Suppressor macrophage treated with lipopolysaccharide for 1 hour (primary cell): Measurements from ENCODE around the gene COL5A1.
A peak's percentile ranks its signal among the peaks of the same experiment; 100 is the strongest.
"Not testable (repeated sequence)": the region's sequence is repeated elsewhere in the genome, so short reads cannot be mapped to it uniquely, and the experiment has no call there.

Source experiments
- DNase-seq, 3 donors: peaks; one replicate each; pipeline ENCODE4 v3.0.0-alpha.2; 2020 to 2022

Gene COL5A1

DNA sequence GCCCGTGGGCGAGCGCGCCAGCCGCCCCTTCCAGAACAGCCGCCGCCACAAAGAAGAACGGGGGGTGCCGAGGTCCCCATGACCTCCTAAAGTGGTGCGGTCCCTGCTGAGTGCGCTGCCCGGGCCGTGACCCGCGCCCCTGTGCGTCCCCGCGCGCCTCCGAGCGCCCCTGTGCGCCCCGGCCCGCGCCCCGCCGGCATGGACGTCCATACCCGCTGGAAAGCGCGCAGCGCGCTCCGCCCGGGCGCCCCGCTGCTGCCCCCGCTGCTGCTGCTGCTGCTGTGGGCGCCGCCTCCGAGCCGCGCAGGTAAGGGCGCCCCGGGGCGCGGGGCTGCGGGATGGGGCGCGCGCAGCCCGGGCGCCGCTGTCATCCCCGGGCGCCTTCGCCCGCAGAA is 384 bp downstream of the COL5A1 start:
- DNase-seq = no peak

DNA sequence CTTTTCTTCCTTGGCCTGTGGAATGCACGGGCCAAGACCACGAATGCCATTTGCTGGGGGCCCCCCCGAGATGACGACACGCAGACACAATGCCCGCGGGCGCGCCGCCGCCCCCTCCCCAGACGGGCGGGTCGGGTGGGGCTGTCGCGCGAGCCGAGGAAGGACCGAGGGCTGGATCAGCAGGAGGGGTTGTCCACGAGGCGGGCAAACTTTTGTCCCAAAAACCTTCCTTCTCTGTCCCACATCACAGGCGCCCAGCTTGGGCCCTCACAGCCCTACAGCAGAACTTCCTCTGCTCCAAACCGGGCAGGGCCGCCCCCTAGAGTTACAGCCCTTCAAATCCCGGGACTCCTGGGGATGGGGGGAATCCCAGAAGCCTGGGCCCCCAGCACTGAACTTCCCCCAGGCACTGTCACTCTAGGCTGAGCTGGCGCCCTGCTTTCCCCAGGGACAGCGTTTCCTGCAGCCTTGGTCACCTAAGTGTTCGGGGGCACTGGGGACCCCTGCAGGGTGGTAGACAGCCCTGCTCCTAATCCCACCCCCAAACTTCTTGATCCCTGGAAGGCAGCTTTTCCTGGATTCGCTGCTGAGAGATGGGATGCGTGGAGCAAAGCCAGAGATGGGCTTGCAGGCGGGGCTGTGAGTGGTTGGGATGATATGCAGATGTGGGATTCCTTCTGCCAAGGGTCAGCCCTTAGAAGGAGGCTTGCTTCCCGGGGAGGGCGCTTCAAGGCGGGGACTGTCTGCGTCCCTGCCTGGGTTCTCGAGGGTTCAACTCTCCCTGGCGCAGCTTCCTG is 980 bp downstream of the COL5A1 start:
- DNase-seq = peak; percentile 14 to 47 (median 28)

- DNase-seq = no peak
Measured at GRCh38 chr9:134643222-134643671, 1.6 kb downstream of the COL5A1 start.

- not testable (repeated sequence) for DNase-seq
Measured at GRCh38 chr9:134644401-134644724, 2.8 kb downstream of the COL5A1 start.

DNA sequence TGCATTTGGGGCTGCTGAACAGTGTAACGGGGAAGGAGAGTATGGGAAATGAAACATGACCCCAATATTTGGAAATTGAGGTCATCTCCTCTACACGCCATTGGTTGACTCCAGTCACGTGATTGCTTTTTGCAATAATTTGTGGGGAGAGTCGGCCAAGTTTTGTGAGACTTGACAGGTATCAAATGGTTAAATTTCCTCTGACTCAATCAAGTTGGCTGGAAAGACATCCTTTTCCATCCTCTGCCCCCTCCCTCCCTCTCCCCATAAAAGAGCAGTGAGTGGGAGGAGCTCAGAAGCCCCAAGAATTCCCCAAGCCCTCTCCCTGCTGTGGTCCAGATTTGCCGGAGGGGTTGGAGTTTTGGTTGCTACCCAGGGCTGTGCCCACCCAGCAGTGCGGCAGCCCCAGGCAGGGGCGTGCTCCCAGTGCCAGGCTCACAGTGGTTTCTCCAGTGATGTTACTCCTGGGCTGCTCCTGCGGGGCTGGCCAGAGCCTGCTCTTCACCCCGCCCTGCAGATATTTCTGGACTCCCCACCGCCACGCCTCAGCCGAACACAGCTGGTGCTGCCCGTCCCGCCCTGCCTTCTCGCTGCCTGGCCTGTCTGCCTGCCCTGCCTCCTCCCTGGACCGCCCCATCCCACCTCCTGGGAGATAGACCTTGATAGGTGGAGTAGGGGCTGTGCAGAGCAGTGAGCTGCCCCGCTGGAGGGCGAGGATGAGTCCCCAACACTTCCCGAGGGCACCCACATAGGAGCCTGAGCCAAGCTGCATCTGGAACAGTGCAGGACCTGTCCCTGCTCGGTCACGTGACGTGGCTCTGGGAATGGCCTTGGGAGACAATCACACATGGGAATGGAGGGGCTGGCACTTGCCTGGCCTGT is 3.4 kb downstream of the COL5A1 start:
- DNase-seq = no peak

GRCh38 chr9:134645607-134646365 is 4.2 kb downstream of the COL5A1 start:
- DNase-seq = no peak

- no peak for DNase-seq
Measured at GRCh38 chr9:134647359-134648080, 5.9 kb downstream of the COL5A1 start.

- DNase-seq = no peak
Measured at GRCh38 chr9:134648701-134649530, 7.3 kb downstream of the COL5A1 start.

DNA sequence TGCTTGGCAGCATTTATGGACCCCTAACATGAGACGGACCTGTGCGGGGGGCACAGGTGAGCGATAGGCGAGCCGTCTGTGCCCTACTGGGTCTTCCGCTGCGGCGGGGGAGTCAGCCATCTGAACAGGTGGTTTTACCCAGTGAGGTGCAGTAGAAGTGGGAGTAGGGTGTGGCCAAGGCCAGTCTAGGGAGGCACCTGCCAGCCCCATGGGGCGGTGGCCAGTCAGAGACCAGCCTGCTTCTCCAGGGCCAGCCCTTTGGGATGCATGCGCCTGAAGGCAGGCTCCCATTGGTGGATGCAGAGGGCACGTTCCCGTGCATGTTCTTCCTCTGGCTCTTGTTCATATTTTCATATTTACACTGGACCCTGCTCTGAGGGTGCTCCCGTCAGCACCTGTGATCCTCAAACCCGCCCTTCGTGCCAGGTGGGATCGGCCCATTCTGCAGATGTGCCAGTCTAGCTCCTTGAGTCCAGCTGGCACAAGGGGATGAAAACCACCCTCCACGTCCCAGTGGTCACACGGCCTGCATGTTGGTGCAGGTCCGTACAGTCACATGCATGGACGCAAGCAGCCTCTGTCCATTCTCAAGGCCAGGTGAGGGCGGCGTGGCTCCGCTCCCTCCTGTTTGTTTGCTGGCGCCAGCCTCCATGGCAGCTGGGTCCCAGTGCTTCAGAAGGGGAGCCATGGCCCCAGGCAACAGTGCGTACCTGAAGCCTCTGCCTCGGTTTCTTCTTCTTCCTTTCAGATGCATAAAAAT is 9.0 kb downstream of the COL5A1 start:
- no peak for DNase-seq

DNA sequence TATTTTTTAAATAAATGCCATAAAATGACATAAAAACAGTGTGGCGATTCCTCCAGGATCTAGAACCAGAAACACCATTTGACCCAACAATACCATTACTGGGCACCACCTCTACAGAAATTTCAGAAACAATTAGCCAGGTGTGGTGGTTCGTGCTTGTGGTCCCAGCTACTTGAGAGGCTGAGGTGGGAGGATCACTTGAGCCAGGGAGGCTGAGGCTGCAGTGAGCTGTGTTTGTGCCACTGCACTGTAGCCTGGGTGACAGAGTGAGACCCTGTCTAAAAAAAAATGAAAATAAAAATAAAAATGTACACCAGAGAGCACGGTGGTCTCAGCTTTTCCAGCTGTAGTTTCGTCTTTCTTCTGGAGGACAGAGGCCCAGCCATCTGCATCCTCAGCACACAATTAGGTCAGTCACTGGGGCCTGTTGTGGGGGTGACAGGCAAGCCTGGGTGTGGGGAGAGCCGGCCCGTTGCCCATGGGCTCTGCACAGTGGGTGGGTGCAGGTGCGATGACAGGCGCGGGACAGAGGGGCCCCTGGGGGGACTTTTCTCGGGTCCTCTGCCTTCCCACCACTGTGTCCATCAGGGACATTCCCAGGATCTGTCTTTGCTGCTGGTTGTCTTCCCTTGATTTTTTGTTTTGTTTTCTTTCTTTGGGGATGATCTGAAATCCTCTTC is 9.8 kb downstream of the COL5A1 start:
- no peak for DNase-seq

DNA sequence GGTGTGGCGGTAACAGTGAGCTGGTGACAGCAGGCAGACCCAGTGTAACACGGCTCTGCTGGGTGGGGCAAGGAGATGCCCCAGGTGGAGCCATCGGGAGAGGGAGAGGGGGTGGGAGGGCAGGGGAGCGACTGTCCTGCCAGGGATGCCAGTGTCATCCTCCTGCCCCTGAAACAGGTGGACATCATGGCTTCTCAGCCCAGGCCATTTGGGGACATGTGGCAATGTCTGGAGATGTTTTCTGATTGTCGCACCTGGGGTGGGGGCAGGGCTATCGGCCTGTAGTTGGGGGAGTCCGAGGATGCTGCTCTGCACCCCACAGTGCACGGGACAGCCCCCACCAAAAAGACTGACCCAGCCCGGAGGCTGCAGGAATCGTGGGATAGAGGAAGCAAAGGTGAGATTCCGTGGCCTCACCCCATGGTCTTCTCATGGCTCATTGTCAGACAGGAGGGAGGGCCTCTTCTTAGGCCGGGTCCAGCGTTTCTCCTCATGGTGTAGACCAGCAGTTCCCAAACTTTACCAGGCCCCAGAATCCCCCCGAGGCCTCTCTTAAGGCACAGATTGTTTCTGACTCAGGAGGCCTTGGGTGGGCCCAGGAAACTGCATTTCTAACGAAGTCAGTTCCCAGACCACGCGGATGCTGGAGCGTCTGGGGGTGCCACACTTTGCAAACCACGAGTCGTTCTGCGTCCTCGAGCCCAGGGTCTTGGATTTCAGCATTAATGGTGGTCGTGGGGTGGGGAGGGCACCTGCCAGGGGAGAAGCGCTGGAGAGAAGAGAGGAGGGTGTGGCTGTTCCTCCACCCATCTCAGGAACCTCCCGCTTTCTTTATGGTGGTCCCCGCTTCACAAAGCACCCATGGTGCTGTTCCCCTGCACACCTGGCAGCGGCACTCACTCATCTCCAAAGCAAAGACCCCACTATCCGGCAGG is 11.0 kb downstream of the COL5A1 start:
- no peak for DNase-seq

DNA sequence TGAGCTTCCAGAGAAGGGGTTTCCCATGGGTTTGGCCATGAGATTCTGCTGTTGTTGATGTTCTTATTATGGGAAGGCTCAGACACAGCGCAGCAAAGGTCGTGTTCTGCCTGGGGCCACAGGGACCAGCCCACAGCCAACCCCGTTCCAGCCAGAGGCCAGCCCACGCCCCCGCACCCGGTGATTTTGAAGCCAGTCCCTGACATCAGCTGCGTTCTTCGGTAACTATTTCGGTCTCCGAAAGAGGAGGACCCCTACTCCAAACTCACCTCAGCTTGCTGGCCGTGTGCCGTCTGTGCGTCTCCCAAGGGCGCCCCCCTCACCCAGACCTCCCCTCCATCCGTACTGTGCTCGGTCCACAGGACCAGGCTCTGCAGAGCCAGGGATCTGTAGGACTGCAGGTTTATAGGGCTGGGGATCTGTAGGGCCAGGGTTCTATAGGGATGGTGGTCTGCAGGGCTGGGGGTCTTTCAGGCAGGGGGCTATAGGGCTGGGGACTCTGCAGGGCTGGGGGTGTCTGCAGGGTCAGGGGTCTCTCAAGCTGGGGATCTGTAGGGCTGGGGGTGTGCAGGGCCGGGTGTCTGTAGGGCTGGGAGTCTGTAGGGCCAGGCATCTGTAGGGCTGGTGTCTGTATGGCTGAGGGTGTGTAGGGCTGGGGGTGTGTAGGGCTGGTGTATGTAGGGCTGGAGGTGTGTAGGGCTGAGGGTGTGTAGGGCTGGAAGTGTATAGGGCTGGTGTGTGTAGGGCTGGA is 11.8 kb downstream of the COL5A1 start:
- no peak for DNase-seq

GRCh38 chr9:134655101-134655500 is 13.5 kb downstream of the COL5A1 start:
- no peak for DNase-seq

DNA sequence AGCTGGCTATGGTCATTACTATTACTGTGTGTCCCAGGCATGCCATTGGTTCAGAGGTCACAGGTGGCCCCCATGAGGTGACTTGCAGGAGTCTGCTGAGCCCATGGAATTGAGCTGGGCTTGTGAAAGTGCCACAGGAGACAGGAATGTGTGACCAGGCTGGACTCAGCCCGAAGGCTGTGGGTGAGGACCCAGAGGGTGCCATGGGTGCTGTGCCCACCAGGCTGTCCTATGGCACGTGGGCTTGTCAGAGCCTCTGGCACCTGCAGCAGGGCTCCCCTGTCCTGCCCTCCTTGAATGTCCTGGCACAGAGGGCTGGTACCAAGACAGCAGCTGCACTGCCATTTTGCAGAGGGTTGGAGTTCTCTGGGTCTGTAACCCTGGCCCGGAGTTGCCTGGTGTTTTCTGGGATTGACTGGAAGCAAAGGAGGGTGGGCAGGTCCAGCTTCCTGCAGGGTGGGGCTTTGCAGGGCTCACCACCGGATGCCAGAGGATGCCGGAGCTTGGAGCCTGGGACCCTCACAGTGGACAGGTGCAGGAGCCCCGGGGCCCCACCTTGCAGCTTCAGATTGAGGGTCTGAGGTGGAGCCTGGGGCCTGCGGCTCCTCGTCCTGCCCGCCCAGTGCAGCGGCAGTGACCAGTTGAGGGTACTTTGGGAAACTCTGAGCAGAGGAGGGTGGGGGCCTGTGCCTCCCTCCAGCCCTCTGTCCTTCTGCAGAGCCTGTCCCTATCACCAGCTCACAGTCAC is 14.2 kb downstream of the COL5A1 start:
- no peak for DNase-seq

- no peak for DNase-seq
Measured at GRCh38 chr9:134656334-134657006, 14.9 kb downstream of the COL5A1 start.

DNA sequence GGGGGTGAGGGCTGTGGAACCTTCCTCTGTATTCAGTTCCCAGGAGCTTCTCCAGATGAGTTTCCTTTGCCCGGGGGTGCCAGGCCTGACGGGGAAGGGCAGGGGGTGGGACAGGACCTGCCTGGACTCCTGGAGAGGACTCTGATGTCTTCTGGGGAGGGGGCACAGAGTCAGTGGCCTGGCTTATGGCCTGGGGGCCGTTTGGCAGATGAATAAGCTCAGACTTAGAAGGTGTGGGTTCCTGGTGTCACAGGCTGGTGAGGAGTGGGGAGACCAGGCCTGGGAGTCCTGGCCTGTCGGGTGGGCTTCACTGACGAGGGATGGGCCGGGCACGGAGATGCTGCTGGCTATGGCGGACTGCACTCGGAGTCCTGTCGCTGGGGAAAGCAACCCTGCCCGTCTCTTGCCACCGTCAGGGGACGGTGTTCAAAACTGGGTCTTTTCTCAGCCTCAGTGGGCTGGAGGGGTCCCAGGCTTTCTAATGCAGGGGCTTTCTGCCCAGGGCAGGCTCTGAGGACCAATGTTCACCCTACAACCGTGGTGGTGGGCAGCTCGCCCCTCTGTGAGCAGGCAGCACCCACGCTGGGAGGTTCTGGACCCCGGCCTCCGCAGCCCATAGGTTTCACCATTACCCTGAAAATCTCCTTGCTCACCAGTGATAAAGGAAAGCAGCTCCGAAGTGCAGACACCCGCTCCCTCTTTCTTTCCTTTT is 16.2 kb downstream of the COL5A1 start:
- no peak for DNase-seq
